Measurements from ENCODE around the gene DERL2.

- TF ChIP-seq CTCF (IDR thresholded peaks at IDR 0.05) = no peak
- TF ChIP-seq POLR2A (IDR thresholded peaks at IDR 0.05) = no peak
These were observed 22.8 kb upstream of the DERL2 start for GRCh38 chr17:5508810-5509209.

Data from adrenal gland (tissue), 5 donors.